ENCODE data around the gene TENM4.
"Not testable (repeated sequence)": the region's sequence is repeated elsewhere in the genome, so short reads cannot be mapped to it uniquely, and the experiment has no call there.

The TENM4 gene

DNA sequence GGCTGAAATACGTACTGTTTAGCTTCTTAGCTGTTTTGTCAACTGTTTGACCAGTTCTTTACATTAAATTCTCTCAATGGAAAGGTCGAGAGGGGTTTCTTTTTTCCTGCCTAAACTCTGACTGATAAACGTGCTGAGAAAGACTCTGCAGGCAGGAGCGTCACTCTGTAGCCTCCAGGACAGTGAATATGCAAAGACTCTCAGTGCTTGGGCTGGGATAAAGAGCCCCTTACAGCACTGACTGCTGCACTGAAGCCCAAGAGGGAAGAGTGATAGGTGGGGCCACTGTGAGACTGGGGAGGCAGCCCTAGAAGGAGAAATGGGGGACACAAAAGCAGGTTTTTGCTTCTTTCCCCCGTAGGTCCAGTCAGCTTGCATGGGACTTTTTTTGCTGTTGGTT lies 213.5 kb downstream of the TENM4 start:
- H3K27ac ChIP-seq, result no peak overlapping the region
- H3K9ac ChIP-seq (ENCODE audit: insufficient read length), result no peak overlapping the region
- TF ChIP-seq POLR2AphosphoS5 (IDR thresholded peaks at IDR 0.05; ENCODE audit: borderline replicate concordance, low read depth, low read length) (no peak), FOXP2 (optimal IDR thresholded peaks at IDR 0.05; ENCODE audit: control extremely low read depth, extremely low read length, insufficient read depth) (no peak), EZH2 (IDR thresholded peaks at IDR 0.05) (no peak)
- no peak for DNase-seq (ENCODE audit: low read depth, low spot score)
- no peaks in the 10 kb centered on the region for H3K36me3 ChIP-seq (ENCODE audit: insufficient read depth, low read length)
- no peak overlapping the region for H3K4me3 ChIP-seq
- no peaks in the 10 kb centered on the region for H3K9me3 ChIP-seq (ENCODE audit: low read depth, low read length)

DNA sequence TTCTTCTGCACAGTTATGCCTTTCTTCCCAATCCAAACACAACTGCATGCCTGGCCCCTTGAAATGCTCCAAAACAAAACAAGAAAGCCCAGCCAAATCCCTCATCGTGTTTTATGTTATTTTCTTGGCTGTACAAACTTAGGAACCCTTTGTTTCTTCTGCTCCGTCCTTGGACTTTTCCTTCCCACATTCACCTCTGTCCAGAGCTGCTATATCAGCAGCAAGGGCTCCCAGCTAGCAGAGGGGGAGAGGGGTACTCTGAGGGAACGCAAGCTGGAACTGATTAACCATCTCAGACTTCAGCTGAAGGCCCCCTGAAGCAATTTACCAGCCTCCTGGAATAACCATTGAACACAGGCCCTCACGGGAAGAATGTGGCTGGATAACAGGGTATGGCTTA lies 214.7 kb downstream of the TENM4 start:
- Histone ChIP-seq H3K4me3 (no peak overlapping the region), H3K36me3 (ENCODE audit: insufficient read depth, low read length) (no peaks in the 10 kb centered on the region), H3K9ac (ENCODE audit: insufficient read length) (no peak overlapping the region), H3K27ac (no peak overlapping the region), H3K9me3 (ENCODE audit: low read depth, low read length) (no peaks in the 10 kb centered on the region)
- DNase-seq (ENCODE audit: low read depth, low spot score), result no peak
- TF ChIP-seq FOXP2 (optimal IDR thresholded peaks at IDR 0.05; ENCODE audit: control extremely low read depth, extremely low read length, insufficient read depth), result no peak

DNA sequence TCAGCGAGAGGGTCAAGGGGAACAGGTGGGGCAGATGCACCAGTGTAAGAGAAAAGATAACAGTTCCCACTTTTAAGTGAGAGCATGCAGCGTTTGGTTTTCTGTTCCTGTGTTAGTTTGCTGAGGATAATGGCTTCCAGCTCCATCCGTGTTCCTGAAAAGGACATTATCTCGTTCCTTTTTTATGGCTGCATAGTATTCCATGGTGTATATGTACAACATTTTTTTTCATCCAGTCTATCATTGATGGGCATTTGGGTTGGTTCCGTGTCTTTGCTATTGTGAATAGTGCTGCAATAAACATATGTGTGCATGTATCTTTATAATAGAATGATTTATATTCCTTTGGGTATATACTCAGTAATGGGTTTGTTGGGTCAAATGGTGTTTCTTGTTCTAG lies 218.7 kb downstream of the TENM4 start:
- H3K4me3 ChIP-seq; DNase-seq (ENCODE audit: low read depth, low spot score); H3K9ac ChIP-seq (ENCODE audit: insufficient read length); H3K36me3 ChIP-seq (ENCODE audit: insufficient read depth, low read length); H3K27ac ChIP-seq; H3K9me3 ChIP-seq (ENCODE audit: low read depth, low read length): not testable (repeated sequence)

DNA sequence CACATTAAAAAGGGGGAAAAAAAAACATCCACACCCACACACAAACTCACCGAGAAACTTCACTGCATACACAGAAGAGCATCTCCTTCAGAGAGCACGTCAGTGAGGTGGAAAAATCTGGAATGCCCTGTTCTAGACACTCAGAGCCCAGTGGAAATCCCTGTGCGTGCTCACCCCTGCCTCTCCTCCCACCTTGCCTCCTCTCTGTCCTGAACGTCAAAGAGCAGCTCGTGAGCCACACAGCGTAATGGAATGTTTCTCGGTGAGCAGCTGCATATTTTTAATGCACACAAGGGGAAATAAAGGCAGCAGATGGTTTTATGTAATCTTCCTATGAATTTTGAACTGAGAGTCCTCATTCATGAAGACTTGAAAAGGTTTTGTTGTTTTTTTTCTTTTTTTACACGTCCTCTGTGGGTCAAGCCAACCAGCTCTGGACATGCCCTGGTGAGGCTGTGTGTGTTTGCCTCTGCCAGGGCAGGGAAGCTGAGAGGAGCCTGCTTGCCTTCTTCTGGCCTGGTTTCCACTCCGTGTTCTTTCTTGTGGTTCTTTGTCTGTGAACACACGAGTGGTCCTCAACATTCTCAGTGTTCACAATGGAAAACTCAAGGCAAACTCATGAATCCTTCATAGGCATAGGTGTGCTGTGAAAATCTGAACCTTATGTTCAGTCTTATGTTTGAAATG lies 219.2 kb downstream of the TENM4 start:
- Histone ChIP-seq H3K4me3 (no peak overlapping the region), H3K9me3 (ENCODE audit: low read depth, low read length) (no peaks in the 10 kb centered on the region), H3K36me3 (ENCODE audit: insufficient read depth, low read length) (no peaks in the 10 kb centered on the region), H3K9ac (ENCODE audit: insufficient read length) (no peak overlapping the region), H3K27ac (no peak overlapping the region)
- no peak for DNase-seq (ENCODE audit: low read depth, low spot score)
- TF ChIP-seq EZH2 (IDR thresholded peaks at IDR 0.05) (no peak), FOXP2 (optimal IDR thresholded peaks at IDR 0.05; ENCODE audit: control extremely low read depth, extremely low read length, insufficient read depth) (no peak), POLR2AphosphoS5 (IDR thresholded peaks at IDR 0.05; ENCODE audit: borderline replicate concordance, low read depth, low read length) (no peak)

DNA sequence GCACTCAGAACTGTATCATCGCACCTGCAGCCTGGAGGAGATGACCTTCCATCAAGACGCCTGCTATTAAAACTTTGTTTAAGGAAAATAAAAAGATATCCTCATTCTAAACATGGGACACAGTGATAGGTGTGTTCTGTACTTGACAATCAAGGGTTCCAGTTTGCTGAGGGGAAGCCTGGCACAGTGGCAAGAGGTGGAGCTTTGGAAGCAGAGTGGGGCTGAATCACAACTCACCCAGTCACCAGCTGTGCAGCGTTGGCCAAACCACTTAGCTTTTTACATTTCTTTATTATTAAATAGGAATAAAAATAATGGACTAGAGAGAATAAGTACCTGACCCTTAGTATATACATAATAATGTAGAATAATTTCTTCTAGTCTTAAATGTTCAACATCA lies 220.7 kb downstream of the TENM4 start:
- TF ChIP-seq POLR2AphosphoS5 (IDR thresholded peaks at IDR 0.05; ENCODE audit: borderline replicate concordance, low read depth, low read length) (no peak), FOXP2 (optimal IDR thresholded peaks at IDR 0.05; ENCODE audit: control extremely low read depth, extremely low read length, insufficient read depth) (no peak), EZH2 (IDR thresholded peaks at IDR 0.05) (no peak)
- Histone ChIP-seq H3K9ac (ENCODE audit: insufficient read length) (no peak overlapping the region), H3K4me3 (no peak overlapping the region), H3K27ac (no peak overlapping the region), H3K36me3 (ENCODE audit: insufficient read depth, low read length) (no peaks in the 10 kb centered on the region), H3K9me3 (ENCODE audit: low read depth, low read length) (no peaks in the 10 kb centered on the region)
- no peak for DNase-seq (ENCODE audit: low read depth, low spot score)

DNA sequence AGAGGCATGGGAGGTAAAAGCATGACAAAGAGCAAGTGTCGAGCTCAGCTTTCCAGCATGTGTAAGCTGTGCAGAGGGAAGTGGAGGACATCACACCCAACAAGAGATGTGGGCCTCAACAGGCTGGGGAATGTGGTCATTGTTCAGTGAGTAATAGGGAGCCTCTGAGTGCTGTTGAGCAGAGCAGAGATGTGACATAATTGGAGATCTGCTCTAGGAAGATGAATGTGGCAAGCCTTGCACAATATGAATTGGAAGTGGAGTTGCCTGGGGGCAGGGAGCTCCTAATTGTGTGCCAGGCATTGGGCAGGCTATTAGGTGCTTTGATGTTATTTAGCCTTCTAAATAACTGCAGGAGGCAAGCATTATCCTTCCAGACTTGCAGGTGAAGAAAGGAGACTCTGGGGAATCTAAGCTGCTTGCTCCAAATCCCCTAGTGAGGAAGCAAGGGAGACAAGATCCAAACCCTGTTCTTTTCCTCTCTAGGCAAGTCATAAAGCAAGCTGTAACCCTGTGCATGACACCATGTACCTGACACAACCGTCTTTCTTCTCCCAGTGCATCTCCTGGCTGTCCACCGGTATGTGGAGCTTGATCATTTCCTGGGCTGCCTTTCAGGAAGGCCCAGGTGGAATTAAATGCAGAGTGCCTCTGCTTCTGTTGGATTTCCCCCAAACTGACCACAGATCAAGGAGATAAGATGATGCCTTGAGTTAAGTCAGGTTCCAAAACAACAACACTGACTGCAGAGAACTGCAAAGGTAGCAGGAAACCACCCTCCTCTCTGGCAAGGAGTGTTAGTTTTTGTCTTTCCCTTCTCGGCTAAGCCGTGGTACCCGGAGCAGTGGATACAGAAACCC lies 221.4 kb downstream of the TENM4 start:
- Histone ChIP-seq H3K27ac (no peak overlapping the region), H3K36me3 (ENCODE audit: insufficient read depth, low read length) (no peaks in the 10 kb centered on the region), H3K9me3 (ENCODE audit: low read depth, low read length) (no peaks in the 10 kb centered on the region), H3K9ac (ENCODE audit: insufficient read length) (no peak overlapping the region), H3K4me3 (no peak overlapping the region)
- DNase-seq (ENCODE audit: low read depth, low spot score), result no peak
- TF ChIP-seq POLR2AphosphoS5 (IDR thresholded peaks at IDR 0.05; ENCODE audit: borderline replicate concordance, low read depth, low read length), result no peak

DNA sequence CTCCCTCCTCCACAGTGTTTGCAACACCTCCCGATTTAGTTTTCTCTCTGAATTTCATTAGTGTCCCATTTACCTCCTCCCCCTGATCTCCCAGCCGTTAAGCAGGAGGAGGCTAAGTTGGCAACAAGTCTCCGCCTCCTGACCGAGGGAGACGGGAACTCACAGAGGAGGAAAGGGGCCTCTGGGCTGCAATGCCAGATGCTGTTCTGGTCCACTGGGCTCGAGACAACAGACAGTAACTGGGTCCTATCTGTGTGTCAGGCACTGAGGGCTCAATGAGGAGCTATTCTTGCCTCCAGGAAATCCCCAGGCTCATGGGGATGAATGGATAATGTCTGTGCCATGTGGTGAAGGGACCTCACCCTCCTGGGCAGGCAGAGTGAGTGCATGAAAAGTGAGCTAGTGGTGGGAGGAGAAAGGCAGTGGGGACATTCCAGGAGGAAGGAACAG lies 228.1 kb downstream of the TENM4 start:
- no peak for DNase-seq (ENCODE audit: low read depth, low spot score)
- no peak for TF ChIP-seq POLR2AphosphoS5 (IDR thresholded peaks at IDR 0.05; ENCODE audit: borderline replicate concordance, low read depth, low read length)
- TF ChIP-seq EZH2 (IDR thresholded peaks at IDR 0.05), result no peak
- no peak for TF ChIP-seq FOXP2 (optimal IDR thresholded peaks at IDR 0.05; ENCODE audit: control extremely low read depth, extremely low read length, insufficient read depth)

DNA sequence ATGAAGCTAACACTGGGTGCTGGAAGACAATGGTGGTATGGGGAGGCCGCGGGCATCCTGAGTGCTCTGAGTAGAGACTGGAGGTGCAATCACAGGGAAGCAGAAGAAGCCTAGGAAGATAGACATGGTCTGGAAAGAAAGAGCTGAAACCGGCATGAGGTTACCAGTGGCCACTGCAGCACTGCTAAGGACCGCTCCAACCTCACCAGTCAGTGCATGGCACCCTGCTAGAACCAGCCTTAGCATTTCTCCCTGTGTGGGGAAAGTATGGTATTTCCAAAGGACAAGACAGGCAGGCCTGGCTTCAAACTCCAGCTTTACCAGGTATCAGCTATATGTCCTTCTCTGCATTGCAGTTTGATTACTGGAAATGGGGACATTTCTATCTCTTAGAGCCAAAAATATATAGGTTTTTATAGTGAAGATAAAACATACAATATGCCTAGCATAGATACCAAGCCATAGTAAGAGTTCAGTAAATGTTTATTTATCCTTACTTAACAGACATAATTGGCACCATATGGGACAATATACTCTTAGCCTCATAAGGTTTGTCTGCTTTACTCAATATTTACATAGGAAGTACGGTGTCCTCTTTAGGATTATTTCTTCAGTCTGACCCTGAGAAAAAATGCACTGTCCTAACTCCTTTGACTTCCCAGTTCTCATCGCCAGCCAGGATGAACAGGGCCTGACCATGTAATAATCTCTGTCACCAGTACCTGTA lies 231.1 kb downstream of the TENM4 start:
- Histone ChIP-seq H3K9me3 (ENCODE audit: low read depth, low read length) (no peaks in the 10 kb centered on the region), H3K36me3 (ENCODE audit: insufficient read depth, low read length) (no peaks in the 10 kb centered on the region), H3K4me3 (no peak overlapping the region), H3K9ac (ENCODE audit: insufficient read length) (no peak overlapping the region), H3K27ac (no peak overlapping the region)
- TF ChIP-seq EZH2 (IDR thresholded peaks at IDR 0.05) (no peak), FOXP2 (optimal IDR thresholded peaks at IDR 0.05; ENCODE audit: control extremely low read depth, extremely low read length, insufficient read depth) (no peak), POLR2AphosphoS5 (IDR thresholded peaks at IDR 0.05; ENCODE audit: borderline replicate concordance, low read depth, low read length) (no peak)
- no peak for DNase-seq (ENCODE audit: low read depth, low spot score)

More for the DNA sequence above, 228.1 kb downstream of the TENM4 start:
- Histone ChIP-seq H3K9ac (ENCODE audit: insufficient read length) (no peak overlapping the region), H3K9me3 (ENCODE audit: low read depth, low read length) (no peaks in the 10 kb centered on the region), H3K4me3 (no peak overlapping the region), H3K27ac (no peak overlapping the region), H3K36me3 (ENCODE audit: insufficient read depth, low read length) (no peaks in the 10 kb centered on the region)
